ENCODE measurements around the gene IGSF3.

- no peak for TF ChIP-seq CTCF (conservative IDR thresholded peaks at IDR 0.05; ENCODE audit: low read depth in 2 of 2)
- no peak for TF ChIP-seq EZH2phosphoT487 (IDR thresholded peaks at IDR 0.05; ENCODE audit: unreplicated experiment)
- TF ChIP-seq REST (IDR thresholded peaks at IDR 0.05; ENCODE audit: unreplicated experiment): no peak
- no peak for TF ChIP-seq NANOG (IDR thresholded peaks at IDR 0.05; ENCODE audit: borderline replicate concordance)
- TF ChIP-seq STAT1 (IDR thresholded peaks at IDR 0.05; ENCODE audit: unreplicated experiment): no peak
- TF ChIP-seq EZH2 (IDR thresholded peaks at IDR 0.05; ENCODE audit: low read depth, unreplicated experiment): no peak
- TF ChIP-seq POLR2AphosphoS5 (IDR thresholded peaks at IDR 0.05; ENCODE audit: low read depth): no peak
- no peak for TF ChIP-seq ZNF114 (CRISPR knock-in tag; IDR thresholded peaks at IDR 0.05)
- no peak for TF ChIP-seq CREB1 (CRISPR knock-in tag; IDR thresholded peaks at IDR 0.05; ENCODE audit: low read depth)
- TF ChIP-seq JUNB (IDR thresholded peaks at IDR 0.05; ENCODE audit: unreplicated experiment): no peak
- no peak for TF ChIP-seq ZNF331 (CRISPR knock-in tag; IDR thresholded peaks at IDR 0.05; ENCODE audit: low read depth)
- no peak for TF ChIP-seq ETS1 (IDR thresholded peaks at IDR 0.05)
- TF ChIP-seq ZNF462 (CRISPR knock-in tag; IDR thresholded peaks at IDR 0.05): no peak
These were observed 43.1 kb upstream of the IGSF3 start for GRCh38 chr1:116710420-116711262.
